Left renal pelvis (tissue), 4 donors: Measurements from ENCODE around the gene PHF20. TPM values are rescaled to one million over a fixed set of nuclear protein-coding genes. Genes with fewer than 3 reads are reported as not detected.
"Not testable (repeated sequence)": the region's sequence is repeated elsewhere in the genome, so short reads cannot be mapped to it uniquely, and the experiment has no call there.

Experiments
- DNase-seq, 4 donors: peaks; one replicate each; pipeline ENCODE4 v3.0.0-alpha.2; 2013; ENCODE audit warnings: low read depth in 4 of 4, low spot score in 3 of 4
- polyA plus RNA-seq, 4 donors: library from polyadenylated mRNA; unstranded; fragments of 120-200 nt; gene quantifications; one replicate each; pipeline ENCODE4 v1.2.1, GENCODE V29; 2013; ENCODE audit not compliant: insufficient read length in 4 of 4

The PHF20 gene
- polyA plus RNA-seq, 4 donors: 32.5 to 42.7 (median 41.1) TPM

DNA sequence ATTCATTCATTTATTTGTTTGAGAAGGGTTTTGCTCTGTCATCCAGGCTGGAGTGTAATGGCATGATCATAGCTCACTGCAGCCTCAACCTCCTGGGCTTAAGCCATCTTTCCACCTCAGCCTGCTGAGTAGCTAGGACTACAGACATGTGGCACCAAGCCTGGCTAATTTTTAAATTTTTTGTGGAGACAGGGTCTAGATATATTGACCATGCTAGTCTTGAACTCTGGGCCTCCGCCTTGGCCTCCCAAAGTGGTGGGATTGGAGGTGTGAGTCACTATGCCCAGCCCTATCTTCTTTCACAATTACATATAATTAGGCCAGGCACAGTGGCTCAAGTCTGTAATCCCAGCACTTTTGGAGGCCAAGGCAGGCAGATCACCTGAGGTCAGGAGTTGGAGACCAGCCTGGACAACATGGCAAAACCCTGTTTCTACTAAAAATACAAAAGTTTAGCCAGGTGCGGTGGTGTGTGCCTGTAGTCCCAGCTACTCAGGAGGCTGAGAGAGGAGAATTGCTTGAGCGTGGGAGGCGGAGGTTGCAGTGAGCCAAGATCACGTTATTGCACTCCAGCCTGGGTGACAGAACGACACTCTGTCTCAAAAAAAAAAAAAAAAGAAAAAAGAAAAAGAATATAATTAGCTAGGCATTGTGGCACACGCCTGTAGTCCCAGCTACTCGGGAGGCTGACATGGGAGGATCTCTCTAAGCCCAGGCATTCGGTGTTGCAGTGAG lies 110.8 kb downstream of the PHF20 start:
- DNase-seq: not testable (repeated sequence)

DNA sequence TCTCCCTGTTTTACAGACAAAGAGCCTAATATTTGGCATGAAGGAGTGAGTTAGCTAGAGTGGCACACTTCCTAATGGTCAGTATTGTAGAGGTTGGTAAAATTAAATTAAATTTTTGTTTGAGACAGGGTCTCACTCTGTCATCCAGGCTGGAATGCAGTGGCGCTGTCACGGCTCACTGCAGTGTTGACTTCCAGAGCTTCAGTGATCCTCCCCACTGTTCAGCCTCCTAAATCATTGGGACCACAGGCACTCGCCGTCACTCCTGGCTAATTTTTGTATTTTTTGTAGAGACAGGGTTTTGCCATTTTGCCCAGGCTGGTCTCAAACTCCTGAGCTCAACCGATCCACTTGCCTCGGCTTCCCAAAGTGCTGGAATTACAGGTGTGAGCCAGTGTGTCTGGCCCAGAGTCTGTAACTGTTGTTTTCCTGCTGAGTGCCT lies 111.5 kb downstream of the PHF20 start:
- peak in 2 of 4 donors; percentile 12 to 29 for DNase-seq

DNA sequence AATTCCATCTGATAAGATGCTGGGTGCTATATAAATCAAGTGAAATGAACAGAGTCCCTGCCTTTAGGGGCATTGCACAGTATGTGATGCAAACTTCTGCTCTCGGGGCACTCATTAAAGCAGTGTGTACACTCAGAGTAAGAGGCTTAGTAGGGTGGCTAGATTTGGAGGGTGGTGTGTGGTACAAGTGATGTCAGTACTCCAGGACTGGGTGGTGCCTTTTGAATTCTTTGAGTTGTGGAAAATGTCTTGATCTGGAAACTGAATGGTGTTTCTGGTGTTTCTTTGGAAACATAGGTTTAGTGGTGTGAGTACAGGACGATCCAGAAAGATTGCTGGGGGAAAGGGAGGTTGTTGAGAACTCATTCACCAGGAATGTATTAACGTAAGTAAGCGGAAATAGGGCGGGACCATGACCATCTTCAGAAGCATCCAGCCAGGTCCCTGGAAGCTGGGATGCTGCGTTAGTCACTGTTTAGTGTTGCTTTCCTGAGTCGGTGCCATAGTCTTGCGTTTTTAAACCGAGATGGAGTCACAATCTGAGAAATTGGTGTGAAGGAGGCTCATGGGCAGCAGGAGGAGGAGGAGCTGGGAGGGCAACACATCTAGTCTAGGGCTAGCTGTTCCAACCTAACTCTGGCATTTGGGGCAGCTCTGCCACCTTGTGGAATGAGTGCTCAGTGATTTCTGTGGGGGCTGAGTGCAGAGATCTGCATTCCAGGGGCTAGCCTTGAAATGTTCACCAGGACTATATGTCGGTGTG lies 112.1 kb downstream of the PHF20 start:
- DNase-seq: peak; percentile 31 to 55 (median 42)

DNA sequence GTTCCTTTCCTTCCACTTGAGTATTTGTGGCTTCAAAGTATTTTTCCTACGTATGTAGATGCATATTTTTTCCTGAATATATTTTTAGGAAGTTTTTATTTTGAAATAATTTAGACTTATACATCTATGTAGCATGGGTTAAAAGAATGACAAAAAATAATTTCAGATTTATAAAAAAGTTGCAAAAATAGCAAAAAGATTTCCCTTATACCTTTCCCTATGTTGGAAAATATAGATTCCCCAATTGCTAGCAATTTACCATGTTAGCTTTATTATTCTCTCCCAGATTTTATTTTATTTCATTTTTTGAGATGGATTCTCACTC lies 112.7 kb downstream of the PHF20 start:
- DNase-seq: no peak

DNA sequence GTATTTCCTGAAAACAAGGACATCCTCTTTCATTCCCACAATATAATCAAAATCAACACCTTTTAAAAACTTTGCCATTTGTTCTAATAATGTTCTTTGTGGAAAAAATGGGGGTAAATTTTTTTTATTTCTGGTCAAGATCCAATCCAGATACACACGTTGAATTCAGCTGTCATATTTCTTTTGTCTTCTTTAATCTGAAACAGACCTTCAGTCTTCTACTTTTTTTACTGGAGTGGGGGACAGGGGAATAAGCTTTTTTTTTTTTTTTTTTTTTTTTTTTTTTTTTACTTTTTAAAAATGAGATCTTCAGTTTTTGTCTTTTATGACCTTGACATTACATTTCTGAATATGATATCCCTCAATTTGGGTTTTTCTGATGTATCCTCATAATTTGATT lies 113.4 kb downstream of the PHF20 start:
- DNase-seq: no peak

DNA sequence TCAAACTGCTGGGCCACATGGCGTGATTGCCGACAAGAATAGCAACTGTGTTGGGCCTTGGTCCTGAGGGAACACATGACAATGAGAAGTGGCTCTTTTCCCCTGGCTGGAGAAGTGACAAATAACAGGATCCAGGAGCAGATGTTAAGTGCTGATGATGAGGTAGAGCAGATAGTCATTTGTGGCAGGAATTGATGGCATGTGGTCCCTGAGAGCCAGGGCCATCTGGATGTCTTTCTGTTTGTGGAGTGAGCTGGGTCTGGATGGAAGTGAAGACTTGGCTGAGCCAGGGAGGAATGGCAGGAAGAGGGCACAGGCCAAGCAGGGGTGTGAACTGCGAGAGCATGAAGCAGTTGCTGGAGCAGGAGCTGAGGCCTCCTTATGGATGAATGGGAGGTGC lies 114.7 kb downstream of the PHF20 start:
- no peak for DNase-seq

DNA sequence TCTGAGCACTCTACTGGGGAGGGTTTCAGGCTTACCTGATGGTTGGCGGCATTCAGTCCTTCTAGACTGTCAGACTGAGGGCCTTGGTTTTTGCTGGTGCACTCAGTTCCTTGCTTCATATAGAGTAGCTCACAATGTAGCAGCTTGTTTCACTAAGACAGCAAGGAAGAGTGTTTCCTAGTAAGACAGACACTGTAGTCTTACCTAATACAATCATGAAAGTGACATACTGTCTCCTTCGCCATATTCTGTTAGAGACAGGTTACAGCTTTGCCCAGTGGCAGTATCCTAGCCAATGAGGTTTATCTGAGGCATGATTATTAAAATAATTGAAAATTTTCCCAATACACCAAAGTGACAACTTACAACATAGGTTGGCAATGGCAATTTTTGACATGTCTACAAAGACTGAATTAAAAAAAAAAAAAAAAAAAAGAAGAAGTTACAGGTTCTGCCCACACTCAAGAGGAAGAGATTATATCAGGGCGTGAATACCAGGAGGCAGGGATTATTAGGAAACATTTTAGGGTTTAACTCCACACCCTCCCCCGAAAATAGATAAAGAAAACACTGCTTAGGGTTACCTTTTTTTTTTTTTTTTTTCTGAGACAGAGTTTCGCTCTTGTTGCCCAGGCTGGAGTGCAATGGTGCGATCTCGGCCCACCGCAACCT lies 115.7 kb downstream of the PHF20 start:
- no peak for DNase-seq

DNA sequence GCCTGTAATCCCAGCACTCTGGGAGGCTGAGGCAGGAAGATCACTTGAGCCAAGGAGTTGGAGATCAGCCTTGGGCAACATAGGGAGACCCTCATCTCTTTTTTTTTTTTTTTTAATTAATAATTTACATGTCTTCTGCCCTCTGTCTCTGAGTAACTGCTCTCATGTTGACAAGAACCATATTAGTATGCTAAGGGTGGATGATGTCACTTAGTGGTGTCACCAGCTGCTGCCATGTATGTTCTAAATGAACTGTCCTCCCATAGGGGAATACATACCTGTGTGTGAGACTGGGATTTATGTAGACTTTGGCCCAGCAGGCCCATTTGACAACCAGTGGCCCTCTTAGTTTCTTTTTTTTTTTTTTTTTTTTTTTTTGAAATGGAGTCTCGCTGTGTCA lies 116.8 kb downstream of the PHF20 start:
- no peak for DNase-seq

DNA sequence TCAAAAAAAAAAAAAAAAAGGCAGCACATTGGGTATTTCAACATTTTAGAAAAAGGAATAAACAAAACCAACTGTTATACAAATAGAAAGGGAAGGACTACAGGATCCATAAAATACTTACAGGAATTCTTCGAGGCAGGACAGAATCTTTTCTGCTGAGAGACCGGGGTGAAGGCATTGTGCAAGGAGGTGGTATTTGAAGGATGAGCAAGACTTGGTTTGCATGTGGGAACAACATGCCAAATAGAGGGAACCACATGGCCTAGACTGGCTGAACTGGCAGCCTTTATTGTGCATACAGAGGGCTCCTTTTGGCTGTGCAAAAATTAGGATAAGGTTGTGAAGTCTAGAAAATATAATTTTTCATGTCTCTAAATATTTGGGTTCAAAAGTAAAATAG lies 119.6 kb downstream of the PHF20 start:
- no peak for DNase-seq

DNA sequence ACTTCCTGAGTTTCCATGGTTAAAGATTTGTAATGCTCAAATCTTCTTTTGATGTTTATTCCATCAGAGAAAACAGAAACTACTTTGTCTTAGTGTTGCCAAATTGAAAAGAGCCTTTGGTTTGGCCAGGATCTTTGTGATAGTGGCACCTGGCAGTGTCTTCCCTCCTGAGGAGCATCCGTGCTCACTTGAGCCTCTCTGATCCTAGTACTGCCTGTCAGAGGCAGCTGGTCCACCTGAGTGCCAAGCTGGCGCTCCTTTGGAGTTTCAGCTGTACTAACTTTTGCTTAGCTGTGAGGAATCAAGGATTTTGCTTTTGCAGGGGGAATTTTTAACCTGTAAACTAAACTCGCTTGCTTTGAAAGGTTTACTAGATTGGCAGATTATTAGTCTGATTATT lies 121.1 kb downstream of the PHF20 start:
- no peak for DNase-seq

DNA sequence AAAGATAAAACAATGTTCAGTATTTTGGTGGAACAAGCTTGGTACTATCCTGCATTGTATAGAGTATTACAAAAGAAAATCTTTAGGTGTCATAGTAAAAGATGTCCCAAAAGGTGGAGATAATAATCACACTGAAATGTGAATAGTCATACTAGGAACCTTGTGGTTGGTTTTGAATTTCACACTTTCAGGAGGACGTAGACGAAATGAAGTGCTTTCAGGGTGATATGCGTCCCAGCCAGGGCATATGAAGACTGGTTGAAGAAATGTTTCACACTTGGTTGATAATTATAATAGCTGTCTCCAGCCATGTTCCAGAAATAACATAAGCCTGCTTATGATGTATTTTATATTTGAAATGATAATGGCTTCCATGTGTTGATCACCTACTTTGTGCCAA lies 122.1 kb downstream of the PHF20 start:
- DNase-seq: no peak

DNA sequence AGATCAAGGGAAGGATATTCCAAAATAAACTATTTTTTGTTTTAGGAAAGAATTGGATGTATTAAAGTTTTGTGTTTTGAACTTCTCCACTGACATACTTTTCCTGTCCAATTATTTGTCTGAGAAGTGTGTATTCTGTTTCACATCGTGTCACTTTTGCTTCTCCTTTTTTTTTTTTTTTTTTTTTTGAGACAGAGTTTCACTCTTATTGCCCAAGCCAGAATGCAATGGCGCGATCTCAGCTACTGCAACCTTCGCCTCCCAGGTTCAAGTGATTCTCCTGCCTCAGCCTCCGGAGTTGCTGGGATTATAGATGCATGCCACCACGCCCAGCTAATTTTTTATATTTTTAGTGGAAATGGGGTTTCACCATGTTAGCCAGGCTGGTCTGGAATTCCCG lies 123.7 kb downstream of the PHF20 start:
- not testable (repeated sequence) for DNase-seq

DNA sequence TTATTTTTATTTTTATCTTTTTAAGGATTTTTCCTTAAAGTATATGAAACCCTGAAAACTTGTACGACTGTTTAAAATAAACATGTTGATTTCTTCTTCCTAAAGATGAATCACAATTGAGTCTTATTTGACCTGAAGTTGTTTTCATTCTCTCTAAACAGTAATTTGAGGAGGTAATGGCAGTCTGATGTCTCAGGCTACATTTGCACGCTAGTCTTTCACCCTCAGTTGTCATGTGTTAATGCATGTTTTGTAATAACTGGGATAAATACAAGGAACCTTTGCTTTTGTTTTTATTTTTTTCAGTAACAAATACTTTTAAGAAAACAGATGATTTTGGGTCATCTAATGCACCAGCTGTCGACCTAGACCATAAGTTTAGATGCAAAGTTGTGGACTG lies 127.2 kb downstream of the PHF20 start:
- DNase-seq: no peak

DNA sequence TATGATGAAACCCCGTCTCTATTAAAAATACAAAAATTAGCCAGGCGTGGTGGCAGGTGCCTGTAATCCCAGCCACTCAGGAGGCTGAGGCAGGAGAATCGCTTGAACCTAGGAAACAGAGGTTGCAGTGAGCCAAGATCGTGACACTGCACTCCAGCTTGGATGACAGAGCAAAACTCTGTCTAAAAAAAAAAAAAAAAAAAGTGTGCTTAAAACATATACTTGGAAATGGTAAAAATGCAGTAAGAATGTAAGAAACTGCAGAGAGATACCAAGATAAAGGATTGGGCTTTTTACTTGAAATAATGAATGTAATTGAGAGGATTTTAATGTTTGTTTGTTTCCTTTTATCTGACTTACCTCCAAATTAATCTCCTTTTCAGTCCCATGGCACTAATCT lies 129.4 kb downstream of the PHF20 start:
- DNase-seq: not testable (repeated sequence)

DNA sequence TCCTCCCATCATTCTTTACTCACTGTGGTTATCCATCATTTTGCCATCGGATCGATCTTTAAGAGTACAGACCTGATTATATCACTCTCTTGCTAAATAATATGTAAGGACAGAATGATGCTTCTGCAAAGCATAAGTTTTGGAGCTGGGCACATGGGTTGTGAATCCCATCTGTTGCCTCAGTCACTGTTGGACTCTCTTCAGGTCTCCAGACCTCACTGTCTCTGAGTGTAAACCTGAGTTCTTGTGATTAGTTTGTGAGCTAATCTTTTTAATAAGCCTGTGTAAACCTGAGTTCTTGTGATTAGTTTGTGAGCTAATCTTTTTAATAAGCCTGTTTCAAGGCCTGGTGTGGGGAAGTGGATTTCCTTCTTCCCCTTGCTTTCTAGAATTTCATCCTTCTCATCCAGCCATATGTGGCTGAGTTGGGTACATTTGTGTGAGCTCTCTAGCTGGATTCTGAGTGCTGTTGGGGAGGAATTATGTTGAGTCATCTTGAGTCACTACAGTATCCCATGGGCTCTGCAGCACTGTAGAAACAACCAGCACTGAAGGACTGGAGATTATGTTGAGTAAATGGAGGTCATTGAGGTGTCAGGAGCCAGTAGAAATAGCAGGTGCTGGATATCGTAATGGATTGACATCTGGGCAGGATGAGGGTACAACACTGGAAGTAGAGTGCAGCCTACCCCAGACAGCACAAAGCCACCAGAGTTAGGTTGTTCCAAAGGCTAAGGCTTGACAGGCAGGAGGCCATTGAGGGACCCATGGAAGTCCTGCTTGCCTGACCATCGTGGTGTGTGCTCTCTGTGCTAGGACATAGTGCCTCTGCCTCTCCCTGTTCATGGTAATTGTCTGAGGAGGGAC lies 130.1 kb downstream of the PHF20 start:
- DNase-seq: no peak

DNA sequence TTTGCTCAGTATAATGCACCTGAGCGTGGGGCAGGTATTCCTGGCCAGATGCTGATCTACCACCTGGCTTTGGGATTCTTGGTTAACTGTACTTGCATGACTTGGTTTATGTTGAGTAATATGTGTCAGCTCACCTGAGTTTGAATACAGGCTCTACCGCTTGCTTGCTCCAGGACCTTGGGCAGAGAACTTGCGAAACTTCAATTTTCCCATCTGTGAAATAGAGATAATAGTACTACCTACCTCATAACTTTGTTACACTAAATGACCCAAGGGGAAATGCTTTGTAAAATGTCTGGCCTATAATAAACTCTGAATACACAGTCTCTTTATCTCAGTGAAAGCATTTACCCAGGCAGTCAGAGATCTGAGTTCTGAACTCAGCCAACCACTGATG lies 130.7 kb downstream of the PHF20 start:
- DNase-seq: no peak

DNA sequence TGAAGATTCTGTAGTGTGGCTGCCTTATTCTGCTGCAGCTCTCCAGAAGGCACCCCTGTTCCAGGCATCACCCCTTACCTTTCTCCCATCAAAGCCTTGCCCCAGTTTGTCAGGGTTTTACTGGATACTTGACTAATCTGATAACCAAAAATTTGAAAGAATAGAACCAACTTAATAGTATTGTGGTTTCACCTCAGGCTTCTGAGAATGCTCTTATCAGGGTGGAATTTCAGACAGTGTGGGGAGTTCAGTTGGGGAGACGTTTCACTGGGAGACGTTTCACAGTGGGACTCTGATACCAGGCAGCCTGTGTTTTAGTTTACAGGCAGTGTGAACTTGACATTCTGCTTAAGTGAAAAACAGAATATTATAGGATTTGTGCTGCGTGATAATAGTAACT lies 132.0 kb downstream of the PHF20 start:
- DNase-seq: no peak

DNA sequence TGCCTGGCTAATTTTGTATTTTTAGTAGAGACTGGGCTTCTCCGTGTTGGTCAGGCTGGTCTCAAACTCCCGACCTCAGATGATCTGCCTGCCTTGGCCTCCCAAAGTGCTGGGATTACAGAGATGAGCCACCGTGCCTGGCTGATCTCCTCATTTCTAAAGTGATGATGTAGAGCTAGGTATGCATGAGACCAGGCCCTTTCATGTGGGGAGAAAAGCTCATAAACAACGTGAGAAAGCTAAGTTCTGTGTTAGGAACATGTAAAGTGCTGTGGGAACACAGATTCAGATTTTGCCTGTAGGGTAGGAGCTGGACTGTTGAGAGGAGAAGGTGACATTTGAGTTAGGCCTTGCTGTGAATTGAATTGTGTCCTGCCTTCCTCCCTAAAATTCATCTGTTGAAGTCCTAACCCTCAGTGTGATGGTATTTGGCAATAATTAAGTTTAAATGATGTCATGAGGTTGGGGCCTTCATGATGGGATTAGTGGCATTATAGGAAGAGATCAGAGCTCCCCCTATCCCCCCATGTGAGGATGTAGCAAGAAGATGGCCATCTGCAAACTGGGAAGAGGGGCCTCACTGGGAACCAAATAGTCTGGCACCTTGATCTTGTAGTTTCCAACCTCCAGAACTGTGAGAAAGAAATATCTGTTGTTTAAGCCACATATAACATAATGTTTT lies 133.3 kb downstream of the PHF20 start:
- DNase-seq: no peak

DNA sequence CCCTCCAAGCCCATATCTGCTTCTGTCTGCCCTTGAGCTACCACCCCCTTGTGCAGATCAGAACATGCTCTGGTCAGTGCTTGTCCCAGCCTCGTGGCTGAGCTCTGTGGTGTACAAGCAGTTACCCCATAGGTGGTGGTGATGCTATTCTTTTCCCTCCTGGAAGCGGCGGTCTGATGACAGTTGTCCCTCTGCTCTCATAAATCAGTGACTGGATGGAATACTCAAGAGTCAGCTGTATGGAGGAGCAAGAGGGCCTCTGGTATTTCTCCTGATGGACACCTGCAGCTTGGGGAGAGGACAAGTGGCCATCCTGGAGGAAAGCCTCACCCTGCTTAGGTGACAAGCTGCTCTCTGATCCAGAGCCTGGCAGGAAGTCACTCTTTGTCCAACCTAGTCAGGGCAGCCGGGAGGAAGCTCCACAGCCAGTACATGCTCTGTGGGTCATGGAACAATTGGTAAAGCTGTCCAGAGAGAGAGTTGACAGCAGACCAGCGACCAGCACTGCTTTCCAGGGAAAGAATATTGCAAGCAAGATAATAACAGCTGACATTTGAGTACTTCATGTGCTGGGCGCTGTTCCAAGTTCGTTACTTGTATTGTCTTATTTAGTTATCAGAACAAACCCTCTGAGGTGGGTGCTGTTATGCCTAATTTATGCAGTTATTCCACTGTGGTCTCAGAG lies 135.3 kb downstream of the PHF20 start:
- no peak for DNase-seq

DNA sequence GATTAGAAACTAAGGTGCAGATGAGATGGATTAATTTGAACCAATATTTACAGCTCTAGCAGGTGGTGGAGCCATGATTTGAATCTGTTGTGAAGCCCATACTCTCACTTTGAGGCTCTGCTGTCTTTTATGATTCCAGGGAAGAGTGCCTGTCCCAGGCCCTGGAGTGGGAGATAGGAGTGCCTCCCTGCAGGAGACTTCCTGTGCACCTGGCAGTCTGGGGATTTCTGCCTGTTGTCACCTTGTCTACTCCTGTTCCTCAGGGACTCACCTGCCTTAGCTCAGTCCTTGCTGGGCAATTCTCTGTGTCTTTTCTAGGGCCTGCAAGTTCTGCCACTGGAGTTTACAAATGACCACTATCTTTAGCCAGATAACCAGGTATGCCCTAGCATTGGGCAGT lies 136.2 kb downstream of the PHF20 start:
- DNase-seq: no peak
